Measurements from ENCODE around the gene GLRX5.
"Not testable (repeated sequence)": the region's sequence is repeated elsewhere in the genome, so short reads cannot be mapped to it uniquely, and the experiment has no call there.

GLRX5 gene

DNA sequence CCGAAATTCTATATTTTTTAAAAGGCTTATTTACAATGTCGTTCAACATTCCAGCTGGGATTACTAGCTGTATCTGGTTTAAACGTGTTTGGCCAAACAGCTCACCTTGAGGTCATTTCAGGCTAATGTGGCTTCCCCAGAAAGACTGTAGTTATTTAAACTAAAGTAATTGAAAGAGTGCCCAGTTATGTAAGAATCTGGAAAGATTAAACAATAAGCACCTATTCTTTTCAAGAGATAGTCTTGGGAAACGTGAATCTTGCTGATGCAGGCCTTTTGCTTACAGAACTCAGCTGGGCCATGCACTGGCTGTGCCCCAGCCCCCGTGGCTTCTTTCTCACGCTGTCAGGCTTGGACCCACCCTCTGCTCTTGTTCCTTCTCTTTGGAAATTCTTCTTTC lies 24.4 kb downstream of the GLRX5 start:
- DNase-seq (ENCODE audit: low read depth): no peak

DNA sequence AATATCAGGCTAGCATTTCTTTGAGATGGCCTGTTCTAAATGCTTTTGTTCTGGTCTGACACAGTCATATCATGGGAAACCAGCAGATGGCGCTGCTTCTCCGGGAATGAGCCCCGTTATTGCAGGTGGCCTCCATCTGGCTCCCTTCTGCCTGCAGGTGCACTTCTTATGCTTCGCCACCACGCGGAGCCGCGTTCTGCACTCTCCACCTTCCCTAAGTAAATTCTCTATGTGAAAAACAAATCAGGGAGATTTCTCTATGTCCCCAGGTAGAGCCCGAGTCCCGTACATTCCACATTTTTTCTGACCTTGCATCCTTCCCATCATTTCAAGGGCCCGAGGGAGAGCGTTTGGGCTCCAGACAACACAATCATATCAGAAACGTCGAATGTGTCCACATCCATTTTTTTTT lies 26.2 kb downstream of the GLRX5 start:
- DNase-seq (ENCODE audit: low read depth): peak; percentile 19

DNA sequence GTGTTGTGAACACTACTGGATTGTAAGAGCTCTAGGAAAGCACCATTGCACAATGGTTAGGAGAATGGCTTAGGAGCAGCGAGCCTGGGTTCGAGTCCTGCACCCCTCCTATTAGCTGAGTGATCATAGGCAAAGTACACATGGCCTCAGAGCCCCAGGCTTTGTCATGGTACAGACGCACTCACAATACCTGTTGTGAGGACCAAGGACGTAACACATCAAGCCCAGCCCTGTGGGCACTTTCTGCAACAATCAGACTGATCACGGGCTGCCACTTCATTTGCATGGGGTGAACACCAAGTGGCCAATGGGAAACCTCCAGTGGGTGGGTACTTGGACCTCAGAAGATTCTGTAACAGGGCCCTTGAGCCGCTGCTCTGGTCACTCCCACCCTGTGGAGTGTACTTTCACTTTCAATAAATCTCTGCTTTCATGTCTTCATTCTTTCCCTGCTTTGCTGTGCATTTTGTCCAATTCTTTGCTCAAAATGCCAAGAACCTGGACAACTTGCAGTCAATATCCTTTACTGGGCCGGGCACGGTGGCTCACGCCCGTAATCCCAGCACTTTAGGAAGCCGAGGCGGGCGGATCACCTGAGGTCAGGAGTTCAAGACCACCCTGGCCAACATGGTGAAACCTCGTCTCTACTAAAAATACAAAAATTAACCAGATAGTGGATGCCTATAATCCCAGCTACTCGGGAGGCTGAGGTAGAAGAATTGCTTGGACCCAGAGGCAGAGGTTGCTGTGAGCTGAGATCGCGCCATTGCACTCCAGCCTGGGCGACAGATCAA lies 28.2 kb downstream of the GLRX5 start:
- no peak for DNase-seq (ENCODE audit: low read depth)

DNA sequence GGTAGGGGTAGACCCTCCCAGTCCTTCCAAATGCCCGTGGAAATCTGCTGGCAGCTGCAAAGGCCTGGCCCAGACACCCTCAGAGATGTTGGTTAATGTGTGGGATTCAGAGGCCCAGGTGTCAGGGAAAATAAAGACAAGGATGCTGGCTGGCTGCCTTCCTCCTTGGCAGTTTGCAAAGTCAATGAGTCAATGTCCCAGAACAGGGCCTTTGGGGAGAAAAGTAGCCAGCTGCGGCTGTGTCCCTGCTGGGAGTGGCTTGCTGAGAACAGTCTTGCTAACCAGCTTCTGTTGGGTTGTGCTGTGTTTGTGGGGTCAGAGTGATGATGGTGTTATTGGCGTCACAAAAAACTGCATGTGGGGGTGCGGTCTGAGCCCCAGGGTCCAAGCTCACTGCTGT lies 29.2 kb downstream of the GLRX5 start:
- no peak for DNase-seq (ENCODE audit: low read depth)

DNA sequence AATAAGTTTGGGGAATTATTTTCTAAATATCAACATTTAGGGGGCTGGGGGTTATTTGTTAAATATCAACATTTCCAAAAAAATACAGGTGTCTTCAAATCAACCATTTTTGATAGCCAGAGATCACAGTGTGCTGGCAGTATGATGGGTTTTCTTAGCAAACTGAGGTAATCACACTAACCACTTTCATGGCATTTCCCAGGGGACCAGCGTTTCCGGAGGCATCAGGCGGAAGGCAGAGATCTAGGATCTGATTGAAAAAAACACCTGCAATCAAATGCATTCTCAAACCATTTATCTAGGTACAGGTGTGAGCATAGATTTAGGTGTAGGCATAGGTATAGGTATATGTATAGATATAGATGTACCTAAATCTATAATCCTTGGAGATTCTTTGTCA lies 34.6 kb downstream of the GLRX5 start:
- DNase-seq (ENCODE audit: low read depth): no peak

DNA sequence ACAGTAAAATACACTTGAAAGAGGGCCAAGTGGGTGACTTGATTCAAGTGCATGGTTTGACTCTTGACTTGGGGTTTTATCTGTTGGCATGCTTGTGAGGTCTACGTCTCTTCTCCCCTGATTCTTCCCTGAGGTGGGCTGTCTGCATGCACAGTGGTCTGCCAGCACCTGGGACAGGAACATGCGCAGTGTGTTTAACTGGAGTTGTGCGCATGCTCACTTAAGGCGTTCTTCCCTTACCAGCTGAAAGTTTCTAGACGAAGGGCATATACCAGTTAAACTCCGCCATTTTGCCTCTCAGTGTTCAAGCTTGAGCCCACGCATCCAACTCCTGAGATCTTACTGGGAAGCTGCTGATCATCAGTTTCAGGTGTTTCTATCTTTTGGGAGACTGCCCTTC lies 38.5 kb downstream of the GLRX5 start:
- no peak for DNase-seq (ENCODE audit: low read depth)

DNA sequence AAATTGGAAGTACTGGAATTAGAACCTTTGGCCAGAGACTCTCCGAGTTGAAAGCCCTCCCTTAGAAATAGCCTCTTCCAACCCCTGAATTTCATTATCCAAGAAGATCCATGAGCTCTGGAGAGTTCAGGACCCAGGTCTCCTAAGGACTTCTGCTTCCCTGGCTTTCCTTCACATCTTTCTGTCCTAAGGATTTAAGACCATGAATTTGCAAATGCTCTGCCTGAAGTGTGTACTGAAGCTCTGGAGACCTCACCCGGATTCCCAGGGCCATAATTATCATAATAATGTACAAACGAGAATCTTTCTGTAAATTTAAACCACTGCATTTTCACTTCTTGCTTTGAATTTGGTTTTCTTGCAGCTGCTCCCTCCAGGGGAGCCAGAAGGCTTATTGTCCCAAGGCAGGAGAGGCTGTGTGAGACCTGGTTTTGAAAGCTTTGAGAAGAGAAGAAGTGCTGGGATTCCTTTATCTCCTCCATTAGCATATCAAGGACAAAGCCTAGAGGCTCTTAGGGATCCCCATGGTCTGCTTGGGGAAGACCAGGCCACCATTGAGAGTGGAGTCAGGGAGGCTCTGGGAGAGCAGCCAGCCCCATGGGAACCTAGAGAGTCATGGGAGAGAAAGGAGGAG lies 41.1 kb downstream of the GLRX5 start:
- DNase-seq (ENCODE audit: low read depth): no peak

DNA sequence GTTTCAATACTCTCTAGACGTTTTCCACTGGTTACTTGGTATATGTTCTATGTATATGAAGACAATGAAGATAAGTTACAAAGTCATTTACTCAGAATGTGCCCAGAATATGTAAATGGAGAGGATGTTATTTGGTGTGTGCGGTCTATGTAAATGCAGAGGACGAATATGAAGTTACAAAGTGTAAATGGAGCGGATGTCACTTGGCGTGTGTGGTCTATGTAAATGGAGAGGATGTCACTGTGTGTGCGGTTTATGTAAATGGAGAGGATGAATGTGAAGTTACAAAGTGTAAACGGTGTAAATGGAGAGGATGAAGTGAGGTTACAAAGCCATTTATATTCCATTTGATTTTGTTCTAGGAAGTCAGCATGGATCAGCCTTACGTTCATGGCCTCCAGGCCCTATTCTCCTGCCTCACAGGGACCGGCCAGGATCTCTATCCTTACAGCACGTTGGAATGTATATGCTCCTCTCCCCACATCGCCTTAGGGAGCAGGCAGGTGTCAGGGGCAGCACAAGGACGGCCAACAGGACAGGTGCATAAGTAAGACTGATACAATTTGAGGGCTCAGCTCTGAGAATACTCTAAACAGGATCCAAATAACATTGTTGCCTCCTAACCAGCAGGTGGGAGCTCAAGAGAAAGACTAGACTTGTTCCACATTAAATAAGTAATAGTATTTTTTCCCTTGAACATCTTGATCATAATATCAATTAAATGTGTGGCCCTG lies 42.4 kb downstream of the GLRX5 start:
- no peak for DNase-seq (ENCODE audit: low read depth)

DNA sequence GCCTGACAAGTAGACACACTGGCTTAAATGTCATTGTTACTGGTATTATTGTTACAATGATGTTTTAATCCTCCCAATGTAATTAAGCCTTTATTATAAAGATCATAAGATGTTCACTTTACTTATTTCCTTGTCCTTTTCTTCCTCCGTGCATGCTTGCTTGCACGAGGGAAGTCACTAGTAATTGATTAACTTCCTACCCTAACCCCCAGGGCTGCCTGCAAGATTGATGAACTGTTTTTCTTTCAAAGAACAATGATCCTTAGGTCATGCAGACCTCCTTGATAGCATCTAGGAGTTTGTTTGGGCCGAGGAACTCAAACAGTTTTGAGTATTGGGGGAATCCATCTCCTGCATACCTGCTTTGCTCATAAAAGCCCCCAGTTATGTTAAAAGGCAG lies 43.0 kb downstream of the GLRX5 start:
- DNase-seq (ENCODE audit: low read depth): no peak

DNA sequence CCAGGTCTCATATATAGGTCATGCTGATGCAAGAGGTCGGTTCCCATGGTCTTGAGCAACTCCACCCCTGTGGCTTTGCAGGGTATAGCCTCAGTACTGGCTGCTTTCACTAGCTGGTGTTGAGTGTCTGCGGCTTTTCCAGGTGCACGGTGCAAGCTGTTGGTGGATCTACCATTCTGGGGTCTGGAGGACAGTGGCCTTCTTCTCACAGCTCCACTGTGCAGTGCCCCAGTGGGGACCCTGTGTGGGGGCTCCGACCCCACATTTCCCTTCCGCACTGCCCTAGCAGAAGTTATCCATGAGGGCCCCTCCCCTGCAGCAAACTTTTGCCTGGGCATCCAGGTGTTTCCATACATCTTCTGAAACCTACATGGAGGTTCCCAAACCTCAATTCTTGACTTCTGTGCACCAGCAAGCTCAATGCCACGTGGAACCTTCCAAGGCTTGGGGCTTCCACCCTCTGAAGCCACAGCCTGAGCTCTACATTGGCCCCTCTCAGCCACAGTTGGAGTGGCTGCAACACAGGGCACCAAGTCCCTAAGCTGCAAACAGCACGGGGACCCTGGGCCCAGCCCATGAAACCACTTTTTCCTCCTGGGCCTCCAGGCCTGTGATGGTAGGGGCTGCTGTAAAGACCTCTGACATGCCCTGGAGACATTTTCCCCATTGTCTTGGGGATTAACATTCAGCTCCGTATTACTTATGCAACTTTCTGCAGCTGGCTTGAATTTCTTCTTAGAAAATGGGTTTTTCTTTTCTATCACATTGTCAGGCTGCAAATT lies 49.2 kb downstream of the GLRX5 start:
- not testable (repeated sequence) for DNase-seq (ENCODE audit: low read depth)

DNA sequence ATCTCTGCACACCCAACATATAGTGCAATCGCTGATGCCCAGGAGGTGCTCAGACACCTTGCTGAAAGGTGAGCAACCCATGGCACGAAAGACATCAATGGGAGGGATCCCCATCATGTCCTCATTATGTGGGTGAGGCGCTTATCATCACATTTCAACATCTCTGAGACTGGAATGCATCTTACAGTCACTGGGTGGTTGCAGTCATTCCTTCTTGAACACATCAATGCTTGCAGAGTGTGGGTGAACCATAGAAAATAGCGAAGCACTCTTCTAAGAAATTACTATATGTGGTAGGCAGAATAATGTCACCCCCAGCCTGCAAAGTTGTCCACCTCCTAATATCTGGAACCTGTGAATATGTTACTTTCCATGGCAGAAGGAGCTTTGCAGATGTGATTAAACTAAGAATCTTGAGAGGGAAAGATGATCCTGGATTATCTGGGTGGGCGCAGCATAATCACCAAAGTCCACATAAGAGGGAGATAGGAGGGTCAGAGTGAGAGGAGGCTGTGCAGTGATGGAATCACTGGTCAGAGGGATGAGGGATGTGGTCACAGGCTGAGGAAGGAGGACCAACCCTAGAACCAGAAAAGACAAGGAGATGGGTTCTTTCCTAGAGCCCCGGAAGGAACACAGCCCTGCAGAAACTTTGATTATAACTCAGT lies 51.2 kb downstream of the GLRX5 start:
- DNase-seq (ENCODE audit: low read depth): no peak

DNA sequence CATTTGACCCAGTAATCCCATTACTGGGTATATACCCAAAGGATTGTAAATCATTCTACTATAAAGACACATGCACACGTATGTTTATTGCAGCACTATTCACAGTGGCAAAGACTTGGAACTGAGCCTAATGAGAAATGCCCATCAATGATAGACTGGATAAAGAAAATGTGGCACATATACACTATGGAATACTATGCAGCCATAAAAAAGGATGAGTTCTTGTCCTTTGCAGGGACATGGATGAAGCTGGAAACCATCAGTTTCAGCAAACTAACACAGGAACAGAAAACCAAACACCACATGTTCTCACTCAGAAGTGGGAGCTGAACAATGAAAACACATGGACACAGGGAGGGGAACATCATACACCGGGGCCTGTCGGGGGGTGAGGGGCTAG lies 56.3 kb downstream of the GLRX5 start:
- not testable (repeated sequence) for DNase-seq (ENCODE audit: low read depth)
